ENCODE results near the gene SNN.

SNN gene

DNA sequence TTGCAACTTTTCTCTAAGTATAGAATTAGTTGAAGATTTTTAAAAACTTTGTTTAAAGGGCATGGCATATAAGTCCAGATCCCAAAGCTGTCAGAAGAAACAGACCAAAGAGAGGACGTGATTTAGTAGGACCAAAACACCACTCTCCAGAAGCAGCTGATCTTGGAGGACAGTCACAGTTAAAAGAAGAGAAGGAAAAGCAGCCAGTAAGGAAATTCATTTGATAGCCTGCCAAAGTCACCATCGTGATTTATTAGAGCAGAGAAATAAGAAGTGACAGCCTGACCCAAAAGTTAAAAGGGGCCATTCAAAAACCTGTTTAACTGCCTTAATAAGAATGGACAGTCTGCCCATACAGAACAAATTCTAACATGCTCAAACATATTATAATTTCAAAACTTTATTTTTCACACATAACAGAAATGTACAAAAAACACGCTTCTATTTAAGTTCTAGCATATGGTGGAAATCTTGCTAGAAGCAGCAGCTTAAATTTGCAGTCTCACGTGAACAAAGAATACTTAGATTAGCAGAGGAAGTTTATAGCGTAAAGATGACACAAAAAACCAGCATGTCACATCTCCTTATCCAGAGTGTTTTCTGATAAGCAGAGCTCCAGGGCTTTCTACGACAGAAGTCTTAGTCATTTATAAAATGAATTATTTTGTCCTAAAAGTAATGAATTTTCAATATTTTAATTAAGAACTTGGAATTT lies 37.2 kb downstream of the SNN start:
- DNase-seq, result no peak

DNA sequence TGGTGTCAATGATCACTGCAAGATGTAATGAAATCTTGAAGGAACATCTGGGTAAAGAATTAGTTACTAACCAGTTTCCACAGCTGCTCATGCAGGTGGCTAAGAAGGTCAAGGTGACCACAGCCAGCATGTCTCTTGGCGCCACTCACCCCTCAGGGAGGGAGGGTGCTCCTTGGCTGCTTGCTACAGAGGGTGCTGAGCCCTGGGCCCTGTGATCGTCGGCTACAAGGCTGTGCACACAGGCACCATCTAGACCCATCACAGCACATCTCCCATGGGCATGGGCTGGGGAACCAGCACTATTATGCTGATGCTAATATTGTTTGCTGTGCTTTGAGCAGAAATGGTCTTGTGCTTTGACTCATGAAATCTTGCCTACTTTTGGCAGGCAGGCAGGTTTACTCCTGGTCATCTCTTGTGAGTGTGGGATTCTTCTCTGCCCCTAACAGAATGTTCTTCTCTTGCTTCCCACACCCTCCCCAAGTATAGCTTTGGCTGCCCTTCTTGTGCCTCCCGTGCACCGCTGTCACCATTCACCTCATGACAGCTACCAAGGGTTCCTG lies 38.0 kb downstream of the SNN start:
- no peak for DNase-seq

DNA sequence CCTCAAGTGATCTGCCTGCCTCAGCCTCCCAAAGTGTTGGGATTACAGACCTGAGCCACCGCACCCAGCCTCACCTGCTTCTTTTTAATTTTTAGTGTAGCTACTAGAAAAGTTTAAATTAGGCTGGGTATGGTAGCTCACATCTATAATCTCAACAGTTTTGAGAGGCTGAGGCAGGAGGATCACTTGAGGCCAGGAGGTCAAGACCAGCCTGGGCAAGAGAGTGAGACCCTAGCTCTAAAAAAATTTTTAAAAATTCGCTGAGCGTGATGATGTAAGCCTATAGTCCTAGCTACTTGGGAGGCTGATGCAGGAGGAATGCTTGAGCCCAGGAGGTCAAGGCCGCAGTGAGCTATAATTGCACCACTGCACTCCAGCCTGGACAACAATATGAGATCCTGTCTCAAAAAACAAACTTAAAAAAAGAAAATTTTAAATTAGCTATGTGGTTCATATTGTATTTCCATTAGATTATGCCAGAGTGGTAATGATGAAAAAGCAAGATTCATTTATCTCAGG lies 39.5 kb downstream of the SNN start:
- no peak for DNase-seq

DNA sequence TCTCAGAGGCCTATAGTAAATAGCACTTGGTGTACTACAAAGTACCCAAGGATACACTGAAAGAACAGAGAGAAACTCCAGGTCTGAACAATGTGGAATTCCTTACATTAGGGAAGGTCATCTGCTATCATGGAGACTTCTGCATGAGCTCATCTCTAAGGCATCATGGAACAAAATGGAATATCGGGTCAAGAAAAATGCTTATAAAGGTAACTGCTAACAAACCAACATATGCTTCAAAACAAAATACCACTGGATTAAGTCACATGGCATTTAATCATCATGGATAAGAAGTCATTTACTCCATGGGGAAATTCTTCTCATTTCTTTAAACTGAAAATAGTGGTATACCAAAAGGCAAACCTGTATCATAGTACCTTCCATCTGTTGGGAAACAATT lies 40.2 kb downstream of the SNN start:
- no peak for DNase-seq

DNA sequence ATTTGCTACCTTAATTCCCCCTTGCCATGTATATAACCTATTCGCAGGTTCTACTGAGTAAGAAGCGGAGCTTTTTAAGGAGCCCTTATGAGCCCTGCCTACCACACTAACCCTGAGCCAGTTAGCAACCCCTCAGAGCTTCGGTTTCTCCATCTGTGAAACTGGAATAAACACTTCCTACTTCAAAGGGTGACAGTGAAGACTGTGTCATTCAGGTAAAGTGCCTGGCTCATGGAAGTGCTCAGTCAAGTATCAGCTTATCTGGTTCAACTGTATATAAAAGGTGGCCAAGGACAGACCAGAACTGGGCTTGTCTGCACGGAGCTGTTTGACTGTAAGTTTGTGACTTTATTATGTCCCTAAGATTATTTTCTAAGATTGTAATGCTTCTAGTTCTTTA lies 43.4 kb downstream of the SNN start:
- DNase-seq, result no peak

DNA sequence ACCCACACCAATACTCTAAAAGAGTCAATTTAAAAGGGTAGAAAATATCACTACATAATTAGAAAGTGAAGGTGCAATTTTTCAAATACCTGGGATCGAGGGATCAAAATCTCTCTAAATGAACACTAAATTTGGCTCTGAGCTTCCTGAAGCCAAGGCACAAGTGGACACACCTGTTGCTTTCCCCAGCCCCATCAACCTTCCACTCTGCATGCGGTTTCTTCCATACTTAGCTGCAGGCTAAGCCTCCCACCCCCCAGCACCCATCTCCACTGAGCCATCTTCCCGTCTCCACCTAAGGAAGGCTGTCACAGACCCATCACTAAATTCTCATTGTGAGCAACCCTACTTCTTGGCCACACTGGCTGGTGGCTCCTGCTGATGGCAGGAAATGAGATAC lies 43.9 kb downstream of the SNN start:
- no peak for DNase-seq

DNA sequence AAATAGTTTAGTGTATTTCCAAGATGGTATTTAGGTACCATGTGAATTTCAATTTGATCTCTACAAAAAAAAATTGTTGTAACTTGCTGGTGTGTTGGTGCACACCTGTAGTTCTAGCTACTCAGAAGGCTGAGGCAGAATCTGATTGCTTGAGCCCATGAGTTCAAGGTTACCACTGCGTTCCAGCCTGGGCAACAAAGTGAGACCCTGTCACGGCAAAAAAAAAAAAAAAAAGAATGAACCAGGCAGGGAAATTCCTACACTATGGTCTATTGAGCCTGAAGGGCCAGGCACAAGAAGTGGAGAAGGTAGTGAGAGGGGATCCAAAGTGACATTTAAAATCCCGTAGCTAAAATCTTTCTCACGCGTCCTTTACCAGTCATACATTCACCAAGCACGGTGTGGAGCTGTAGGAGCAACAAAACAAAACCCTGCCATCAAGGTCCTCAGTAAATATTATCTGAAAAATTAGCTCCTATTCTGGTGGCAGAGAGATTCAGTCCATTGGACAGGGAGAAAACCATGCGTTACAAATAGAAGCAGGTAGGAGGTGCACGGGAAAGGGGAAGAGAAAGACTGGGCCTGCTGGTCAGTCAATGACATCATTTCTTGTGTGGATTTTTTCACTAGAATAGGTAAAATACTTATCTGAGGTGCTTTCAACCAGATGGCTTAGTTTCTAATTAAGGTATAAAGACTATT lies 47.1 kb downstream of the SNN start:
- DNase-seq, result no peak

DNA sequence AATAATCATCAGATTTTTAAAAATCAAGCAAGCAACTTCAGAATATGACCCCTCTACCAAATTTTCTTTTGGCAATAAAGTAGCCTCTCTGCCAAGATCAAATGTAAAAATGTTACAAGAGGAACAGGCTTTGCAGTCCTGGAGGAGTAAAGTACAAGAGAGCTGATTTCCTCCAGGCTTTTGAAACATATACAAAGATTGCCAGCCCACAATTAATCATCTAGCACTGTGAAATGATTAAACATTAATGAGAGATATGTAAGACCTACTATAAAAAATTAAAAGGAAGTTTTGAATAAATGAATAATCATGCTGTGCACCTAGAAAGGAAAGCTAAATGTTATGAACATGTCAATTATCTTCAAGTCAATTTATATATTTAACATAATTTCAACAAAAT lies 48.1 kb downstream of the SNN start:
- no peak for DNase-seq

DNA sequence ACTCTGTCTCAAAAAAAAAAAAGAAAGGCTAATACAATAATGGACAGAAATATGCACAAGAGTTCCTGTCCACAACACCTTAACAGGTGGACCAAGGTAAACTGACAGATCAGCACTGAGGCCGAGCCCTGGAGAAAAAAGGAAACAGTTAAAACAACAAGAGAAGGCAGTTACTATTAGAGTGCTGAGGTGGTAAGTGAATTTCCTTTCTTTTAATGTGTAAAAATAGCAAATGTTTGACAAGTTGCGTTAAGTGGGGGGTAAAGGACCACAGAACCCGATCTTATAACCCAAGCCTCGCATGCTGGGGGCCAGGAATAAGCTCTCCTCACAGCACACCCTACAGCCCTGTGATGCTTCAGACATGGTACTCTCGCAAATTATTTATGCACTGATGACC lies 49.6 kb downstream of the SNN start:
- DNase-seq, result no peak

DNA sequence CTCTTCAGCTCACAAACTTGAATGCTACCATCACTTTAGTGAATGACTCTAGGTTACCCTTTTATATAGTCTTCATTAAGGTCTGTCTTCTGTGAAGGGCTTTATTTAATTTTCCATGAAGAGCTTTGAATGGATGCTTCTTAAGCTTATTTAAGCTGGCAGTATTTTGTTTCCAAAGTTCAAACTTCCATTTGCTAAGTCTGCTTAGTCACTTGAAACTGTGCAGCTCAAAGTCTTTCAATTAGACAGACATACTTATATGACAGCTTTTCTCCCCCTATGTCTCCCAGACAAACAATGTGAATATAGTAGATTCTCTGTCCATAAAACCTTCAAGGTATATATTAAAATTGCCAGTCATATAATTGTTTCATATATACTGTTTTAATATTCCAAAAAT lies 50.9 kb downstream of the SNN start:
- no peak for DNase-seq

DNA sequence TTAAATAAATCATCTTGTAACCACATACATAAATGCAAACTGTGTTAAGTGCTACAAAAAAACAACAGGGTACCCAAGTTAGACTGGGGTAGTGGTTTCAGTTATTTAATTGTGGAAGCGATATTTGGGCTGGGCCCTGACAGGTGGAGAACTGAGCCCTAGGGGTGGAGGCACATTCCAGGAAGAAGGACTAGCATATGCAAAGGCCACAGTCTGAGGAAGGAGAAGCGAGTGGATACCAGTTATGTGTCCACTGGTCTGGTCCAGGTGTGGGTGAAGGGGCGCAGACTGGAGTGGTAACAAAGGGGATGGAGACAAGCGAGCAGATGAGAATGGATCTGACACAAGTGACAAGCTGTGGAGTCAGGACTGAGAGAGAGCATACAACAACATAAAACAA lies 51.5 kb downstream of the SNN start:
- DNase-seq, result no peak

DNA sequence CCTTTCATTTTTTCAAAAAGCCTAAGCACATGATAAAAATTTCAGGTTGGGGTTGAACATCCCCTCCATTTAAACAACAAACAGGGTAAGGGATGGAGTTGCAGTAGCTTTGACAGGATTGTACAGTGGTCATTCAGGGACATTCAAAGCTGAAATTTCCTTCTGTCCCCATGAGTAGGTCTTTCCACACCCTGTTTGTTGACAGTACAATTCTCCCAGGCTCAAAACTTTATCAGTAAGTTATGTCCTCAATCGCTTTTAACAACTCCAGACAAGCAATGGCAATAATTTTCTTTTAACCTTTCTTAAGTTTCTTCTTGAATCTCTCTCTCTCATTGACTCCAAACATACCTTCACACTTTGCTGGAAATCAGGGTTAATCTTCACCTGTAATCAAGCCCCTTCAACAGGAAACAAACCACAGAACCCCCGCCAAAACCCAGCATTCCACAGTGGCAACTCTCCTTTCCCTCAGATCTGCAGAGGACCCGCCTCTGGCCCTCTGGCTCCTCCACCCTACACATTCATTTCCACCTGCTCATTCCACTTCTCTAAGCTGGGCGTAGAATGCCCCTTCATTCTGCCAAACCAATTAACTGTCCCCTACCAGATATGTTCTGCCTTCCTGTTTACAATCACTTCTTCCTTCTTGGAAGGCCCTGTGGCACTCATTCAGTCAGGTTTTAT lies 53.7 kb downstream of the SNN start:
- no peak for DNase-seq

DNA sequence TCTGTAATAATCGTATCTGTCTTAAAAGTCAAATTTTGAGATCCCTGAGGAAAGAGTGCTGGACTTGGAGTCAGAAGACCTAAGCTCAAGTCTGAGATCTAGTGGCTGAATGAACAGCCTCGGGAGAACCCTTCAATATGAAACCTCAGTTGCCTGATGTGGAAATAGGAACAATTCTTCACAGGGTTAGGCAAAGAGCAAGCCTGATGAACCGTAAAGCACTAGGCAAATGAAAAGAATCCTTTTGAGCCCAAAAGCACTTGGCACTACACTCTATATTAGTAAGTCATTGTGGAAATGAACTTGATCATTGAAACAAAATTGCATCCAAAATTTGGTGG lies 54.2 kb downstream of the SNN start:
- no peak for DNase-seq

DNA sequence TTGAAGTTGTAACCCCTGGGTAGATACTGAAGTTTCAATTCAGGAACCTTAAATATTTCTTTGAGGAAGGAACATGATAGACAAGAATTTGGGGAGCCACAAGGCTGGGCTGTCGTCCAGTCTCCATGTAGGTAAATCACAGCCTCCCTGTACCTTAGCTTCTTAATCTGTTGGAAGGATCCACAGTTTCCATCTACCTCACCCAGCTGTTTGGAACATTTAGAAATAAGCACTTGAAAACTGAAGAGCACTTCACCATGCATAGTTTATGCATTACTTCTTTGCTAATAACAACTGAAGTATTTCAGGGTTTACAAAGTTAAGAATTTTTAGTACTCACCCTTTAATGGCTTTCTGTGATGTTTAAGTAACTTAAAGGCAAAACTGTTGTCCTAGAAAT lies 57.2 kb downstream of the SNN start:
- no peak for DNase-seq

DNA sequence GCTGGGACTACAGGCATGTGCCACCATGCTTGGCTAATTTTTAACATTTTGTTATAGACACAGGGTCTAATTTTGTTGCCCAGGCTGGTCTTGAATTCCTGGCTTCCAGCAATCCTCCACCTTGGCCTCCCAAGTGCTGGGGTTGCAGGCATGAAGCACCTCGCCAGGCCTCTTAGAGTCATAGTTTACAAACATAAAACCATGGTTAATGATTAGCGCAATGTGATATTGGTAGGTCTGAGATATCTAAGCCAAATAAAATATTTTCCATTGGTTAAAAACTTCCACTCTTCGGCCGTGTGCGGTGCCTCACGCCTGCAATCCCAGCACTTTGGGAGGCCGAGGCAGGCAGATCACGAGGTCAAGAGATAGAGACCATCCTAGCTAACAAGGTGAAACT lies 57.8 kb downstream of the SNN start:
- no peak for DNase-seq

DNA sequence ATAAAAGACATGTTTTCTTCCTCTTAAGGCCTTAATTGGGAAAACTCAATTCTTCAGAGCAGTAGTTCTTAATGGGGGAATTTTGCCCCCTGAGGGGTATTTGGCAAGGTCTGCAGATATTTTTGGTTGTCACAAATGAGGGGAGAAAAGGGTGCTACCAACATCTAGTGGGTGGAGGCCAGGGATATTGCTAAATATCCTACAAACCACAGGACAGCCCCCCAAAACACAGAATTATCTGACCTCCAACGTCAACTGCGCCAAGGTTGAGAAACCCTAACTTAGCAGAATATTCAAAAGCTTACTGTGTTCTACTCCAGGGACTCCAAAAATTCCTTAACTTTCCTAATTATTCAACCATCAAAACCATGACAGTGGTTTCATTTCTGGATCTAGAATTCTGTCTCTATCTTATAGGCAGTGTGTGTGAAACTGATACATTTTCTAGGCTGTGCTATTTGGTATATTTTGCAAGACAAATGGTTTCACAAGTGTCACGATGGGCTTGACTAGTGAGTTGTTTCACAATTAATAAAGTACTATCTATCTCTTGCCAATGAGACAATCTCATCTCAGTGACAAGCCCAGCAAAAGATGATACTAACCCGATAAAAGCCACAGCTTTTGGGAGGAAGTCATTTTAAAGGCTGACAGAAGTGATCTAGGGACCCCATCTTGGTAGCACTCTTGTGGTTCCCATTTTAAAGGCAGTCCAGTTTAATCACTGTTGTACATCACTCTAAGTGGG lies 59.7 kb downstream of the SNN start:
- DNase-seq, result no peak

Data from right forelimb (tissue), 1 donor.